HEK293 (cell line): ENCODE measurements around the gene UXS1.

Experiments
- CTCF ChIP-seq: fragments of 450-650 bp; formaldehyde crosslinking; IDR thresholded peaks from 2 replicates; pipeline ENCODE4 v1.5.1; 2016; ENCODE audit warnings: missing biosample characterization, missing genetic modification characterization
- KLF10 ChIP-seq: fragments of 450-650 bp; IDR thresholded peaks from 2 replicates; pipeline ENCODE4 v1.5.1; 2018; ENCODE audit warnings: missing biosample characterization, mild to moderate bottlenecking, missing genetic modification characterization
- SALL2 ChIP-seq: fragments of 450-650 bp; formaldehyde crosslinking; IDR thresholded peaks from 2 replicates; pipeline ENCODE4 v1.5.0; 2017; ENCODE audit warnings: missing biosample characterization, mild to moderate bottlenecking, missing genetic modification characterization, borderline replicate concordance
- YY1 ChIP-seq: fragments of 450-650 bp; formaldehyde crosslinking; IDR thresholded peaks from 2 replicates; pipeline ENCODE4 v1.5.1; 2018; ENCODE audit warnings: missing biosample characterization, missing genetic modification characterization
- ZNF248 ChIP-seq: fragments of 450-650 bp; formaldehyde crosslinking; IDR thresholded peaks from 2 replicates; pipeline ENCODE4 v1.5.1; 2017; ENCODE audit warnings: missing biosample characterization, missing genetic modification characterization
- ZNF707 ChIP-seq: fragments of 450-650 bp; formaldehyde crosslinking; IDR thresholded peaks from 2 replicates; pipeline ENCODE4 v1.5.1; 2016; ENCODE audit warnings: missing biosample characterization, missing genetic modification characterization
- TF ChIP-seq, protein P1 (sequence below): fragments of 450-650 bp; formaldehyde crosslinking; IDR thresholded peaks from 2 replicates; pipeline ENCODE4 v1.5.1; 2016; ENCODE audit warnings: missing biosample characterization, missing genetic modification characterization

- TF ChIP-seq ZNF248 (tag by site-specific recombination), result no peak
- no peak for TF ChIP-seq CTCF (tag by site-specific recombination)
- TF ChIP-seq ZNF707 (tag by site-specific recombination), result no peak
- no peak for TF ChIP-seq YY1 (tag by site-specific recombination)
- no peak for TF ChIP-seq SALL2
- no peak for TF ChIP-seq KLF10 (tag by site-specific recombination)
- TF ChIP-seq, protein P1, sequence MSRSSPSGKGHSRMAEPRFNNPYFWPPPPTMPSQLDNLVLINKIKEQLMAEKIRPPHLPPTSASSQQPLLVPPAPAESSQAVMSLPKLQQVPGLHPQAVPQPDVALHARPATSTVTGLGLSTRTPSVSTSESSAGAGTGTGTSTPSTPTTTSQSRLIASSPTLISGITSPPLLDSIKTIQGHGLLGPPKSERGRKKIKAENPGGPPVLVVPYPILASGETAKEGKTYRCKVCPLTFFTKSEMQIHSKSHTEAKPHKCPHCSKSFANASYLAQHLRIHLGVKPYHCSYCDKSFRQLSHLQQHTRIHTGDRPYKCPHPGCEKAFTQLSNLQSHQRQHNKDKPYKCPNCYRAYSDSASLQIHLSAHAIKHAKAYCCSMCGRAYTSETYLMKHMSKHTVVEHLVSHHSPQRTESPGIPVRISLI (tag by site-specific recombination), result no peak
These were observed 15.4 kb downstream of the UXS1 start for GRCh38 chr2:106178716-106179115.
